Esophagus (tissue), 2 donors: ENCODE measurements around the gene PLPPR3. TPM values are rescaled to one million over a fixed set of nuclear protein-coding genes. Genes with fewer than 3 reads are reported as not detected.
A peak's percentile ranks its signal among the peaks of the same experiment; 100 is the strongest.

ENCODE experiments used
- H3K27ac ChIP-seq, 2 donors: one replicate each; pipeline ENCODE4 v1.5.1; 2013; ENCODE audit warnings: low read depth in 2 of 2, mild to moderate bottlenecking in 2 of 2, inconsistent platforms in 1 of 2, low read length in 1 of 2, moderate library complexity in 1 of 2
- H3K27me3 ChIP-seq, 2 donors: one replicate each; pipeline ENCODE4 v1.6.1; 2013; ENCODE audit warnings: low read length in 2 of 2, control low read depth in 1 of 2, mild to moderate bottlenecking in 1 of 2; ENCODE audit not compliant: insufficient read depth in 2 of 2, control insufficient read depth in 1 of 2
- H3K36me3 ChIP-seq, 2 donors: one replicate each; pipeline ENCODE4 v1.6.1; 2013; ENCODE audit warnings: low read length in 1 of 2; ENCODE audit not compliant: control insufficient read depth in 2 of 2, insufficient read depth in 2 of 2
- H3K4me1 ChIP-seq, 2 donors: one replicate each; pipeline ENCODE4 v1.6.1; 2013; ENCODE audit warnings: low read length in 1 of 2; ENCODE audit not compliant: control insufficient read depth in 2 of 2, insufficient read depth in 2 of 2
- H3K4me3 ChIP-seq, 2 donors: one replicate each; pipeline ENCODE4 v1.5.1; 2013; ENCODE audit warnings: low read length in 2 of 2, mild to moderate bottlenecking in 2 of 2, low read depth in 1 of 2, moderate library complexity in 1 of 2
- H3K9me3 ChIP-seq, 2 donors: one replicate each; pipeline ENCODE4 v1.6.1; 2013; ENCODE audit warnings: mild to moderate bottlenecking in 2 of 2, low read depth in 1 of 2, low read length in 1 of 2, moderate library complexity in 1 of 2; ENCODE audit not compliant: control insufficient read depth in 2 of 2, insufficient read depth in 1 of 2
- WGBS, 2 donors: extraction: QIAGEN DNeasy Blood & Tissue Kit; methylation state at CpG; one replicate each; pipeline ENCODE4 v1.1.7; 2013; 5-methylcytosine and 5-hydroxymethylcytosine counted together
- polyA plus RNA-seq, 2 donors: library from polyadenylated mRNA; stranded (reverse); fragments of 200-250 nt; gene quantifications; one replicate each; pipeline ENCODE4 v1.2.3, GENCODE V29; 2013
- donor health status: healthy with polysubstance abuse.
- donor health status: Bipolar disorder and iron deficiency.

The PLPPR3 gene
- polyA plus RNA-seq, 2 donors = not detected

GRCh38 chr19:863315-863620 is 41.5 kb upstream of the PLPPR3 start:
- no peak overlapping the region for H3K27ac ChIP-seq
- H3K4me1 ChIP-seq = peaks cover 0 to 8% of the 10 kb centered on the region in 2 donors
- peaks cover 0 to 6% of the 10 kb centered on the region in 2 donors for H3K36me3 ChIP-seq
- no peak overlapping the region for H3K4me3 ChIP-seq
- H3K27me3 ChIP-seq = no peaks in the 10 kb centered on the region
- 76% methylated on average over 7 of the region's 7 CpGs for WGBS, 2 donors
- no peaks in the 10 kb centered on the region for H3K9me3 ChIP-seq

GRCh38 chr19:862581-863314 is 41.0 kb upstream of the PLPPR3 start:
- no peak overlapping the region for H3K4me3 ChIP-seq
- no peaks in the 10 kb centered on the region for H3K9me3 ChIP-seq
- H3K27ac ChIP-seq = peak overlapping the region in 1 of 2 donors; percentile 41
- H3K36me3 ChIP-seq = peaks cover 0 to under 1% of the 10 kb centered on the region in 2 donors
- H3K4me1 ChIP-seq = peaks cover 0 to 8% of the 10 kb centered on the region in 2 donors
- WGBS, 2 donors = 23 to 24% methylated on average over 46 to 48 of the region's 48 CpGs
- no peaks in the 10 kb centered on the region for H3K27me3 ChIP-seq

GRCh38 chr19:861756-862580 is 40.2 kb upstream of the PLPPR3 start:
- no peak overlapping the region for H3K4me3 ChIP-seq
- no peaks in the 10 kb centered on the region for H3K27me3 ChIP-seq
- no peaks in the 10 kb centered on the region for H3K9me3 ChIP-seq
- peaks cover 0 to 8% of the 10 kb centered on the region in 2 donors for H3K4me1 ChIP-seq
- no peaks in the 10 kb centered on the region for H3K36me3 ChIP-seq
- WGBS, 2 donors = 21 to 26% methylated on average over 57 to 60 of the region's 60 CpGs
- peak overlapping the region in 1 of 2 donors; percentile 41 for H3K27ac ChIP-seq

GRCh38 chr19:861141-861755 is 39.5 kb upstream of the PLPPR3 start:
- Histone ChIP-seq H3K27ac (no peak overlapping the region), H3K4me3 (no peak overlapping the region), H3K36me3 (no peaks in the 10 kb centered on the region), H3K27me3 (no peaks in the 10 kb centered on the region), H3K9me3 (no peaks in the 10 kb centered on the region), H3K4me1 (peaks cover 0 to 8% of the 10 kb centered on the region in 2 donors)
- WGBS, 2 donors = 41 to 61% methylated on average over 21 to 33 of the region's 35 CpGs

DNA sequence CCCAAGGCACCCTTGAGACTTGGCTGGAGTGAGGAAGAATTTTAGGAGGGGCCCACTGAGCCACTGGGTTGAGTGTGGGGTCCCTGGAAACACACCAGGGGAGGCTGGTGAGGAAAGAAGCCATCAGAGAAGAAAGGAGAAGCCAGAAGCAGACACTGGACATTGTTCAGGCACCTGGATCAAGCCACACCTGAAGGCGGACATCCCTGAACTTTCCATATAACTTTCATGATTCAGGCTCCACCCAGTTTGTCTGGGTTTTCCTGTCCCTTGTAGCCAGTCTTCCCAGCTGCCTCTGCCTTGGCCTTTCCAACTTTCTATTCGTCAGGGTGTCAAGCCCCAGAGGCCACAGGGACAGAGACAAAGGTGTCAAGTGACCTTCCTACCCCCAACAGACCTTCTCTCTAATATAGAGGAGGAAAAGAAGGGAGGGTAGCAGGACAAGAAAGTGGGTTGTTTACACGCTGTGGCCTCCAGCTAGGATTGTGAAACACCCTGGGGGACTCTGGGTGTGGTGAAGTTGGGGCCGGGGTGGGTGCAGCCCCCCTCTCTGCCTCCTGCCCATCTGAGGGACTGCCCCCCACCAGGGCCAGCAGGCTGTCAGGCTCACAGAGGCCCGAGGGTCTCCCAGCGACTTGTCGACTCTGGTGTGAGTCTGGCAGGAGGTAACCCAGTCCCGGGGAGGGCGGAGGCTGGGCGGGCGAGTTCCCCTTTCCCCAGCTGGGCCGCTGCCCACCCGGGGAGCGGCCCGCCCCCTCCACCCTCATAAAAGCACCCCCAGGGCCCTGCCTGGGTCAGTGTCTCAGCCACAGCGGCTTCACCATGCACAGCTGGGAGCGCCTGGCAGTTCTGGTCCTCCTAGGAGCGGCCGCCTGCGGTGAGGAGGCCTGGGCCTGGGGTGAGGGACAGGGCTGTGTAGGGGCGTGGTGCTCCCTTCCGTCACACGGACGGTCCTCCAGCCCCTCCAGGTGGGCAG is 37.4 kb upstream of the PLPPR3 start, which contains the start of gene CFD:
Gene CFD (plus strand): TSS at position 797 of the 976 bp plus-strand sequence. CDS start 26 bp downstream, at position 823.
- Histone ChIP-seq H3K27ac (peak within 1 kb of the TSS; percentile 43 to 72), H3K9me3 (no peaks in the 10 kb centered on the region), H3K27me3 (no peaks in the 10 kb centered on the region), H3K36me3 (no peaks in the 10 kb centered on the region), H3K4me3 (peak within 1 kb of the TSS; percentile 42 to 51), H3K4me1 (peaks cover 0 to 8% of the 10 kb centered on the region in 2 donors)
- 38 to 39% methylated on average over 23 to 24 of the region's 24 CpGs for WGBS, 2 donors

DNA sequence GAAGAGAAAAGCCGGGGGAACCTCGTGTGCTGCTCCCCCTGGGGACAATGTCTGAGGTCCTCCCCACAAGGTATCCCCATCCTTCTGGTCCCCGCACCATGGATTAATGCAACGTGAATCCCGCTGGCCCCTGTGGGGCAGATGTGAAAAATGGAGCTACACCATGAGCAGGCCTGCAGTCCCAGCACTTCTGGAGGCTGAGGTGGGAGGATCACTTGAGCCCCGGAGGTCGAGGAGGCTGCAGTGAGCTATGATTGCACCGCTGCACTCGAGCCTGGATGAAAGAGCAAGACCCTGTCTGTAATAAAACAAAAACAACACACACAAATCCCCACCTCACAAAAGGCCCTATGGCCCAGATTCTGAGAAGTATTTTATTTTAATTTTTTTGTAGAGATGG is 36.5 kb upstream of the PLPPR3 start:
- no peaks in the 10 kb centered on the region for H3K36me3 ChIP-seq
- H3K27ac ChIP-seq = no peak overlapping the region
- H3K4me3 ChIP-seq = no peak overlapping the region
- H3K27me3 ChIP-seq = no peaks in the 10 kb centered on the region
- H3K4me1 ChIP-seq = peaks cover 0 to 8% of the 10 kb centered on the region in 2 donors
- WGBS, 2 donors = 76 to 83% methylated on average over 9 of the region's 9 CpGs
- H3K9me3 ChIP-seq = no peaks in the 10 kb centered on the region

GRCh38 chr19:855566-856120 is 33.9 kb upstream of the PLPPR3 start:
- no peak overlapping the region for H3K4me3 ChIP-seq
- H3K27me3 ChIP-seq = peaks cover 0 to 4% of the 10 kb centered on the region in 2 donors
- H3K36me3 ChIP-seq = no peaks in the 10 kb centered on the region
- H3K9me3 ChIP-seq = no peaks in the 10 kb centered on the region
- WGBS, 2 donors = 73 to 74% methylated on average over 35 to 40 of the region's 40 CpGs
- peaks cover 0 to 3% of the 10 kb centered on the region in 2 donors for H3K4me1 ChIP-seq
- H3K27ac ChIP-seq = no peak overlapping the region

DNA sequence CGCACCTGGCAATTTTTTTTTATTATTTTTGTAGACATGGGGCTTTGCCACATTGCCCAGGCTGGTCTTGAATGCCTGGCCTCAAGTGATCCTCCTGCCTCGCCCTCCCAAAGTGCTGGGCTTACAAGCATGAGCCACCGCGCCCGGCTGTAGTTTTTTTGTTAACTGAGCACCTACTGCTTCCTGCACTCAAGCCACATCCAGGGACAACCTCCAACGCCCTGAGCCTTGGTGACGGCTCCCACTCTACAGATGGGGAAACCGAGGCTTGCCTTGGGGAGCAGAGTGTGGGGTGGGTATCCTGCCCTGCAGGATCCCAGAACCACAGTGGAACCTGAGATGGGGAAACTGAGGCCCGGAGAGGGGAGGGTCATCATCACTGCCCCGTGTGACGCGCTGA is 33.4 kb upstream of the PLPPR3 start:
- Histone ChIP-seq H3K36me3 (no peaks in the 10 kb centered on the region), H3K4me3 (no peak overlapping the region), H3K4me1 (peaks cover 0 to 4% of the 10 kb centered on the region in 2 donors), H3K27me3 (peaks cover 0 to 4% of the 10 kb centered on the region in 2 donors), H3K27ac (no peak overlapping the region), H3K9me3 (no peaks in the 10 kb centered on the region)
- 84 to 85% methylated on average over 12 of the region's 12 CpGs for WGBS, 2 donors
